Osteoblast (primary cell): ENCODE measurements around the gene KIF23. TPM values are rescaled to one million over a fixed set of nuclear protein-coding genes. Genes with fewer than 3 reads are reported as not detected.

Experiments
- DNase-seq: peaks from one replicate; pipeline ENCODE4 v3.0.0; 2011; ENCODE audit warnings: low spot score, mixed read lengths; ENCODE audit not compliant: insufficient read length; ENCODE audit errors: missing footprints
- H2AFZ ChIP-seq: 2 replicates; pipeline ENCODE4 v1.6.0; 2011; ENCODE audit warnings: mild to moderate bottlenecking, low read length
- H3K27ac ChIP-seq: 2 replicates; pipeline ENCODE4 v1.5.1; 2011; ENCODE audit warnings: mild to moderate bottlenecking, low read depth, low read length, moderate library complexity
- H3K27me3 ChIP-seq: 2 replicates; pipeline ENCODE4 v1.6.0; 2012; ENCODE audit warnings: mild to moderate bottlenecking, control low read depth, inconsistent platforms, low read length, moderate library complexity; ENCODE audit not compliant: insufficient read depth
- H3K36me3 ChIP-seq: 2 replicates; pipeline ENCODE4 v1.5.1; 2011; ENCODE audit warnings: mild to moderate bottlenecking, low read length, control low read depth, moderate library complexity; ENCODE audit not compliant: insufficient read depth
- H3K4me1 ChIP-seq: 2 replicates; pipeline ENCODE4 v1.5.1; 2011; ENCODE audit warnings: mild to moderate bottlenecking, low read length, control low read depth, moderate library complexity; ENCODE audit not compliant: insufficient read depth
- H3K4me2 ChIP-seq: 2 replicates; pipeline ENCODE4 v1.6.0; 2011; ENCODE audit warnings: mild to moderate bottlenecking, low read length; ENCODE audit not compliant: insufficient read depth
- H3K4me3 ChIP-seq: fragments of 200-600 bp; sonication (generic); 3 replicates; pipeline ENCODE4 v1.5.1; 2012; ENCODE audit warnings: mild to moderate bottlenecking, low read length, inconsistent platforms; ENCODE audit not compliant: insufficient read depth
- H3K79me2 ChIP-seq: 2 replicates; pipeline ENCODE4 v1.6.0; 2012; ENCODE audit warnings: mild to moderate bottlenecking, low read length, control low read depth, inconsistent platforms; ENCODE audit not compliant: insufficient read depth
- H3K9me3 ChIP-seq: 2 replicates; pipeline ENCODE4 v1.5.1; 2011; ENCODE audit warnings: low read depth, low read length, control low read depth
- H4K20me1 ChIP-seq: 2 replicates; pipeline ENCODE4 v1.6.0; 2012; ENCODE audit warnings: mild to moderate bottlenecking, low read length, control low read depth; ENCODE audit not compliant: insufficient read depth
- total RNA-seq: library from RNA; depleted of rRNA; stranded (reverse); fragments of >200 nt; gene quantifications from 2 replicates; pipeline ENCODE4 v1.2.3, GENCODE V29; 2012
- TF ChIP-seq, protein P1 (sequence below): IDR thresholded peaks from 2 replicates; pipeline ENCODE4 v1.5.1; 2011; ENCODE audit warnings: mild to moderate bottlenecking, low read depth, low read length, moderate library complexity; ENCODE audit errors: extremely low read depth

Gene KIF23
- total RNA-seq, 1 donor, result 8.3 TPM

DNA sequence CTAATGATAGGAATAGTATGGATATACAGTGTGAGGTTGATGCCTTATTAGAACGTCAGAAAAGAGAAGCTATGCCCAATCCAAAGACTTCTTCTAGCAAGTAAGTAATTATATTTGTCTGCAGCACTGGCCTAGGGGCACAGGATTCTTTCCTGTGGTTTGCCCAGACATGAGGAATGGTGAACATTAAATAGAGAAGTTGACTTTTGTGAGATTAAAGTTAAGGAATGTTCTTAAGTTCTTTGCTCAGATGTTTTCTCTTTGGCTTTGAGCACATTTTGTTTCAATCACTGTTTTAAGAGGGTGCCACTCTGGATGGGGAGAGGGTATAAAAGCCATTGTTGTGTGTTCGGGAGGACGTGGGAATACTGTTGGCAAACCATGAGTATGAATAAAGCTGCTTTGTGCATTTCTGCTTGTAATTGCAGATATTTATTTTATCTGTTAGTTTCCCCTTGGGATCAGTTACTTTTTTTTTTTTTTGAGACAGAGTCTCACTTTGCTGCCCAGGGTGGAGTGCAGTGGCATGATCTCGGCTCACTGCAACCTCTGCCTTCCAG is 8.3 kb downstream of the KIF23 start:
- H3K27ac ChIP-seq, result no peak overlapping the region
- no peak overlapping the region for H2AFZ ChIP-seq
- H3K4me2 ChIP-seq, result no peak overlapping the region
- H4K20me1 ChIP-seq, result peaks cover 5% of the 10 kb centered on the region
- no peaks in the 10 kb centered on the region for H3K9me3 ChIP-seq
- peaks cover 45% of the 10 kb centered on the region for H3K79me2 ChIP-seq
- no peaks in the 10 kb centered on the region for H3K27me3 ChIP-seq
- no peak for DNase-seq
- TF ChIP-seq, protein P1, sequence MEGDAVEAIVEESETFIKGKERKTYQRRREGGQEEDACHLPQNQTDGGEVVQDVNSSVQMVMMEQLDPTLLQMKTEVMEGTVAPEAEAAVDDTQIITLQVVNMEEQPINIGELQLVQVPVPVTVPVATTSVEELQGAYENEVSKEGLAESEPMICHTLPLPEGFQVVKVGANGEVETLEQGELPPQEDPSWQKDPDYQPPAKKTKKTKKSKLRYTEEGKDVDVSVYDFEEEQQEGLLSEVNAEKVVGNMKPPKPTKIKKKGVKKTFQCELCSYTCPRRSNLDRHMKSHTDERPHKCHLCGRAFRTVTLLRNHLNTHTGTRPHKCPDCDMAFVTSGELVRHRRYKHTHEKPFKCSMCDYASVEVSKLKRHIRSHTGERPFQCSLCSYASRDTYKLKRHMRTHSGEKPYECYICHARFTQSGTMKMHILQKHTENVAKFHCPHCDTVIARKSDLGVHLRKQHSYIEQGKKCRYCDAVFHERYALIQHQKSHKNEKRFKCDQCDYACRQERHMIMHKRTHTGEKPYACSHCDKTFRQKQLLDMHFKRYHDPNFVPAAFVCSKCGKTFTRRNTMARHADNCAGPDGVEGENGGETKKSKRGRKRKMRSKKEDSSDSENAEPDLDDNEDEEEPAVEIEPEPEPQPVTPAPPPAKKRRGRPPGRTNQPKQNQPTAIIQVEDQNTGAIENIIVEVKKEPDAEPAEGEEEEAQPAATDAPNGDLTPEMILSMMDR, result no peak
- H3K36me3 ChIP-seq, result peaks cover 63% of the 10 kb centered on the region
- H3K4me3 ChIP-seq, result no peak overlapping the region
- peaks cover 31% of the 10 kb centered on the region for H3K4me1 ChIP-seq

DNA sequence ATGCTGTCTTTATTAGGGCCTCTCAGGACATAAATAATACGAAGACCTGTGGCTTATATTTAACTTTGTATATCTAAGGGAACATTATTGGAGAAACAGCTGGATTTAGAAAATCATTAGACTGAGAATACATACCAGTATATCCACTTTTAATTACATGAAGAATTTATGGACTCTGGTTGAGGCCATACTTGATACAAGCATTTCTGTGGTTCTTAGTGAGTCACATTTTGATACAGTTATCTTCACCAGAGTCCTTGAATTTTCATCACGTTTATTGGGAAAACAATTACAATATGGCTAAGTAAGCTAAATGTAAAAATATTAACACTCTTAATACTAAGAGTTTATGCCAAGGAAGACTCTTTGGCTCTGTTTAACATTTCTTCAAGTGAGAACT is 9.9 kb downstream of the KIF23 start:
- Histone ChIP-seq H3K4me1 (peaks cover 22% of the 10 kb centered on the region), H3K27ac (no peak overlapping the region), H3K36me3 (peaks cover 70% of the 10 kb centered on the region), H2AFZ (no peak overlapping the region), H3K4me3 (no peak overlapping the region), H4K20me1 (no peaks in the 10 kb centered on the region), H3K79me2 (peaks cover 30% of the 10 kb centered on the region), H3K4me2 (no peak overlapping the region), H3K9me3 (no peaks in the 10 kb centered on the region), H3K27me3 (no peaks in the 10 kb centered on the region)
- TF ChIP-seq, protein P1, result no peak
- DNase-seq, result no peak

DNA sequence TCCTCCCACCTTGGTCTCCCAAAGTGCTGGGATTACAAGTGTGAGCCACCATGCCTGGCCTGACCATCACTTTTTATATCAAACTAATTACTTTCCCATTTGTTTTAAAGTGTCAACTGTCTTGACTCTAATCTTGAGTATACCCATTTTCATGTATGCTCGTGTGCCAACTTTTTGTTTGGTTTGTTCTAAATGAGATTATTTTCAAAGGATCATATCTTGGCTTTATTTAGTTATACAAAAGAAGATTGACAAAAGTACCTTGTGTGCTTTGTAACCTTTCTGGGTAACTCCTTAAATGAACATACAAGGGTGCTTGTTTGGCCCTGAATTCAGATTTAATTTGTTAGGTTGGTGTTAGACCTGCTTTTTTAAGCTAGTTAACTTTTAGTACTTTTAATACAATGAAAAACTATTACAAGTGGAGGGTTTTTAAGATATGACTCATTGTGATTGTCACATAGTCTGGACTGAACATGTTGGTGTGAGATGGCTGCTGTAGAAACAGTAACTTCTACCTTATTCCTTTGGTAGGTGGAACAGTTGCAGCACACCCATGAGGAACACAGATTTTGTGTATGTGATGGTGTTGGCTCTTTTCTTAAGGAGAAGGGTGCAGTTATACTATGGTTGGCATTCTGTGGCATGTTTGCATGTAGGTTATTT is 10.7 kb downstream of the KIF23 start:
- peak overlapping the region; percentile 6 for H2AFZ ChIP-seq
- H3K27me3 ChIP-seq, result no peaks in the 10 kb centered on the region
- H3K4me1 ChIP-seq, result peaks cover 22% of the 10 kb centered on the region
- TF ChIP-seq, protein P1, result no peak
- DNase-seq, result no peak
- no peaks in the 10 kb centered on the region for H3K9me3 ChIP-seq
- H3K36me3 ChIP-seq, result peaks cover 66% of the 10 kb centered on the region
- no peak overlapping the region for H3K4me2 ChIP-seq
- peaks cover 24% of the 10 kb centered on the region for H3K79me2 ChIP-seq
- no peak overlapping the region for H3K4me3 ChIP-seq
- H3K27ac ChIP-seq, result no peak overlapping the region
- H4K20me1 ChIP-seq, result no peaks in the 10 kb centered on the region

DNA sequence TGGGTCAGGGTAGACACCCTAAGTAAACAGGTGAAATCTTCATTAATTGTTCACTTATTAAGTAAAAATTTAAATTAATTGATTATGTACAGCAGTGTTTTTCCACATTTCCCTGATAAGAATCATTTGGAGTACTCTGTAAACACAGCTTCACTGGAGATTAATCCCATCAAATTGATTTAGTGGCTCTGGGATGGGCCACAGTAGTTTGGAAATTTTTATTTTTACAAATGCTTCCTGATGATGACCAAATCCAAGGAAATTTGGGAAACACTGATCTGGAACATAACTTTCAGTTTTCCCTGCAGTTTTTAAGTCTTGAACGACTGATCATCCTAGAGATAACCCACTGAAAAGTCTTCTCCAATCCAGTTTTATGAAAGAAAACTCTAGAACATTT is 19.7 kb downstream of the KIF23 start:
- DNase-seq, result no peak
- Histone ChIP-seq H3K27ac (no peak overlapping the region), H3K27me3 (no peaks in the 10 kb centered on the region)

More for the DNA sequence above, 19.7 kb downstream of the KIF23 start:
- Histone ChIP-seq H3K79me2 (peaks cover 31% of the 10 kb centered on the region), H3K4me2 (no peak overlapping the region), H3K4me3 (no peak overlapping the region), H4K20me1 (no peaks in the 10 kb centered on the region), H2AFZ (no peak overlapping the region), H3K9me3 (no peaks in the 10 kb centered on the region), H3K4me1 (no peaks in the 10 kb centered on the region), H3K36me3 (peaks cover 60% of the 10 kb centered on the region)
- TF ChIP-seq, protein P1, result no peak
